Hair follicular keratinocyte (primary cell): Measurements from ENCODE around the gene MRPS35. TPM values are rescaled to one million over a fixed set of nuclear protein-coding genes. Genes with fewer than 3 reads are reported as not detected.

ENCODE experiments used
- total RNA-seq: library from RNA; depleted of rRNA; stranded (reverse); fragments of >200 nt; gene quantifications from 2 replicates; pipeline ENCODE4 v1.2.3, GENCODE V29; 2015

MRPS35 gene
- 70.6 and 78.6 TPM in 2 replicates for total RNA-seq

GRCh38 chr12:27710592-27711316 lies at the start of gene MRPS35:
TSS of gene MRPS35 (plus strand) at chr12:27710832. CDS start at chr12:27710844, 12 bp downstream.

GRCh38 chr12:27696293-27696652 lies 14.4 kb upstream of the MRPS35 start, which contains the start of gene REP15:
TSS of gene REP15 (plus strand) at chr12:27696447. CDS start at chr12:27696563, 116 bp downstream.

DNA sequence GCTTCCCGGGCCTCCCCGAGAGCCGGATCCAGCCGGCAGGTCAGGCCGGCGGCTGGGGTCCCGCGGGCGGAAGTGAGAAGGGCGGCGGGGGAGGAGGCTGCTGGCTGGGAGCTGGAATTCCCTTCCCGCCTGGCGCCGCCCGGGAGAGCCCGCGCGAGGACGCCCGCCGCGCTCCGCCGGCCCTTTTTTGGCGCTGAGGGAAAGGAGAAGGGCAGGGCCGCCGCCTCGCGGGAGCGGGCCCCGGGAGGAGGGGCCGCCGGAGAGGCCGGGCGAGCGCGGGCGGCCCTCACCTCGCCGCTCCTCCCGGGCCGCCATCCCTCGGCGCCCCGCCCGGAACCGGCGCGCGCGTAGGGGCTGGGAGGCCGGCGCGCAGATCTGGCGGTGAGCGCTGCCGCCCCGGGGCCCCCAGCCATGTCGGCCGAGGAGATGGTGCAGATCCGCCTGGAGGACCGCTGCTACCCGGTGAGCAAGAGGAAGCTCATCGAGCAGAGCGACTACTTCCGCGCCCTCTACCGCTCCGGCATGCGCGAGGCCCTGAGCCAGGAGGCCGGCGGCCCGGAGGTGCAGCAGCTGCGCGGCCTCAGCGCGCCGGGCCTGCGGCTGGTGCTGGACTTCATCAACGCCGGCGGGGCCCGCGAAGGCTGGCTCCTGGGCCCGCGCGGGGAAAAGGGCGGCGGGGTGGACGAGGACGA lies 69.4 kb downstream of the MRPS35 start, which contains the start of the genes KLHL42 and MANSC4:
KLHL42 (plus strand) TSS at position 314 of the 692 bp plus-strand sequence; CDS start at position 412, 98 bp downstream.
MANSC4 (minus strand) TSS at position 317 of the 692 bp plus-strand sequence. CDS start 8,960 bp downstream, outside the sequence.

Other genes starting within 250 kb of the MRPS35 start
- 50.7 and 57.2 TPM in 2 replicates for gene PPFIBP1, start 186.6 kb upstream of the MRPS35 start, total RNA-seq
- gene REP15, start 14.4 kb upstream of the MRPS35 start, total RNA-seq = 0.08 and 0.62 TPM in 2 replicates
- 21.8 and 28.7 TPM in 2 replicates for gene KLHL42, start 69.4 kb downstream of the MRPS35 start, total RNA-seq
- not detected in 2 replicates for gene MANSC4, start 69.4 kb downstream of the MRPS35 start, total RNA-seq